COLO668 (cell line): ENCODE data around the gene PAQR8.
"Not testable (repeated sequence)": the region's sequence is repeated elsewhere in the genome, so short reads cannot be mapped to it uniquely, and the experiment has no call there.

Experiments
- DNase-seq: peaks from one replicate; lab custom pipeline; 2025; ENCODE audit not compliant: unreplicated experiment; lab: John Stamatoyannopoulos, UW

The PAQR8 gene

GRCh38 chr6:52405243-52405642 is 43.3 kb downstream of the PAQR8 start:
- no peak for DNase-seq

GRCh38 chr6:52407467-52407866 is 45.5 kb downstream of the PAQR8 start:
- DNase-seq, result peak; percentile 7

GRCh38 chr6:52409499-52409898 is 47.5 kb downstream of the PAQR8 start:
- no peak for DNase-seq

GRCh38 chr6:52410979-52411378 is 49.0 kb downstream of the PAQR8 start:
- no peak for DNase-seq

- DNase-seq, result no peak
Observed at GRCh38 chr6:52411911-52412310, 50.0 kb downstream of the PAQR8 start.

GRCh38 chr6:52415333-52415732 is 53.4 kb downstream of the PAQR8 start:
- DNase-seq, result no peak

- DNase-seq, result no peak
Observed at GRCh38 chr6:52415917-52416628, 54.1 kb downstream of the PAQR8 start.

- peak; percentile 36 for DNase-seq
Observed at GRCh38 chr6:52416629-52417151, 54.7 kb downstream of the PAQR8 start.

GRCh38 chr6:52417675-52418111 is 55.7 kb downstream of the PAQR8 start:
- no peak for DNase-seq

- DNase-seq, result no peak
Observed at GRCh38 chr6:52418606-52419005, 56.7 kb downstream of the PAQR8 start.

- DNase-seq, result peak; percentile 97
Observed at GRCh38 chr6:52419809-52420667, 58.1 kb downstream of the PAQR8 start, which contains the start of gene EFHC1. Gene EFHC1 (plus strand): TSS chr6:52420342. CDS start chr6:52420411, 69 bp downstream.

- peak; percentile 42 for DNase-seq
Observed at GRCh38 chr6:52420668-52421358, 58.9 kb downstream of the PAQR8 start.

- DNase-seq, result no peak
Observed at GRCh38 chr6:52422156-52422555, 60.2 kb downstream of the PAQR8 start.

GRCh38 chr6:52423448-52423847 is 61.5 kb downstream of the PAQR8 start:
- DNase-seq, result no peak

GRCh38 chr6:52423971-52424381 is 62.0 kb downstream of the PAQR8 start:
- DNase-seq, result no peak

GRCh38 chr6:52424513-52424912 is 62.6 kb downstream of the PAQR8 start:
- DNase-seq, result no peak

GRCh38 chr6:52426667-52427066 is 64.7 kb downstream of the PAQR8 start:
- DNase-seq, result no peak

GRCh38 chr6:52433294-52433693 is 71.3 kb downstream of the PAQR8 start:
- not testable (repeated sequence) for DNase-seq

GRCh38 chr6:52435345-52435744 is 73.4 kb downstream of the PAQR8 start:
- no peak for DNase-seq

- DNase-seq, result no peak
Observed at GRCh38 chr6:52438926-52439325, 77.0 kb downstream of the PAQR8 start.

GRCh38 chr6:52454556-52454955 is 92.6 kb downstream of the PAQR8 start:
- no peak for DNase-seq
